GM12878 (cell line): Measurements from ENCODE around the gene MYBBP1A. TPM values are rescaled to one million over a fixed set of nuclear protein-coding genes. Genes with fewer than 3 reads are reported as not detected.
A peak's percentile ranks its signal among the peaks of the same experiment; 100 is the strongest.

ENCODE experiments used
- ATAC-seq: fragments of 200-7000 bp; cut with Tn5 transposase; 3 replicates; pipeline ENCODE4 v1.9.1; 2020; ENCODE audit warnings: mild to moderate bottlenecking, moderate library complexity
- BruUV-seq: library from RNA; stranded (reverse); fragments of 400-500 nt; replicated peaks from 2 replicates; lab custom pipeline; 2021; lab: Mats Ljungman, UMichigan
- CTCF ChIA-PET: fragments of 300-600 bp; sonication (Branson Sonifier 250); formaldehyde crosslinking; extraction: SDS; loops from one replicate; lab custom pipeline; 2021; ENCODE audit warnings: inconsistent platforms; lab: Yijun Ruan, JAX
- POLR2A ChIA-PET: fragments of 350-600 bp; formaldehyde crosslinking; extraction: SDS; loops from one replicate; lab custom pipeline; 2021; ENCODE audit warnings: inconsistent platforms; lab: Charles Lee
- RAD21 ChIA-PET: fragments of 300-600 bp; sonication (Branson Sonifier 250); formaldehyde crosslinking; loops from one replicate; lab custom pipeline; 2023; ENCODE audit warnings: antibody characterized with exemption; ENCODE audit not compliant: unreplicated experiment; lab: Charles Lee
- SMC1A ChIA-PET: fragments of 300-600 bp; sonication (Branson Sonifier 250); formaldehyde crosslinking; loops from one replicate; lab custom pipeline; 2023; ENCODE audit not compliant: unreplicated experiment, uncharacterized antibody; lab: Charles Lee
- DNase-seq: peaks from one replicate; pipeline ENCODE4 v3.0.0-alpha.2; 2011; ENCODE audit warnings: low read depth, low spot score
- FAIRE-seq: peaks from 3 replicates; lab custom pipeline; 2011; peaks lifted over from hg19 to GRCh38; lab: Jason Lieb, UNC
- H2AFZ ChIP-seq: 2 replicates; pipeline ENCODE4 v1.6.0; 2011; ENCODE audit warnings: low read depth, low read length, control low read depth; ENCODE audit not compliant: control insufficient read depth
- H3K27ac ChIP-seq: 2 replicates; pipeline ENCODE4 v1.5.1; 2011; ENCODE audit warnings: control low read depth; ENCODE audit not compliant: control insufficient read depth, insufficient read depth
- H3K27me3 ChIP-seq, 2 experiments: replicated peaks in 1 of 2; 2 replicates each; pipeline versions ENCODE4 v1.6.0 to v1.6.1; 2011; ENCODE audit warnings: low read length in 1 of 2; ENCODE audit not compliant: control insufficient read depth in 2 of 2, insufficient read depth in 2 of 2
- H3K36me3 ChIP-seq, 2 experiments: 2 replicates each; pipeline ENCODE4 v1.5.1; 2011; ENCODE audit warnings: low read length in 1 of 2; ENCODE audit not compliant: control insufficient read depth in 2 of 2, insufficient read depth in 2 of 2
- H3K4me1 ChIP-seq: 2 replicates; pipeline ENCODE4 v1.6.1; 2011; ENCODE audit warnings: mild to moderate bottlenecking, low read length, moderate library complexity, mixed read lengths; ENCODE audit not compliant: control insufficient read depth, insufficient read depth
- H3K4me2 ChIP-seq: 2 replicates; pipeline ENCODE4 v1.6.0; 2011; ENCODE audit warnings: control low read depth; ENCODE audit not compliant: control insufficient read depth, insufficient read depth
- H3K4me3 ChIP-seq: fragments of 200-600 bp; sonication (generic); 2 replicates; pipeline ENCODE4 v1.5.1; 2016
- H3K79me2 ChIP-seq: 2 replicates; pipeline ENCODE4 v1.6.0; 2011; ENCODE audit warnings: low read length; ENCODE audit not compliant: control insufficient read depth, insufficient read depth
- H3K9ac ChIP-seq: 2 replicates; pipeline ENCODE4 v1.8.0; 2011; ENCODE audit warnings: low read length, control low read depth, mixed read lengths; ENCODE audit not compliant: control insufficient read depth, insufficient read depth
- H3K9me3 ChIP-seq: replicated peaks from 3 replicates; pipeline ENCODE4 v1.5.1; 2011; ENCODE audit warnings: mild to moderate bottlenecking, low read length; ENCODE audit not compliant: control insufficient read depth, insufficient read depth
- H4K20me1 ChIP-seq: 2 replicates; pipeline ENCODE4 v1.6.0; 2011; ENCODE audit not compliant: control insufficient read depth, insufficient read depth
- BHLHE40 ChIP-seq, 2 experiments: fragments of 450-650 bp in 1 of 2; IDR thresholded peaks; 2 replicates each; pipeline ENCODE4 v1.6.1; 2011 to 2017; ENCODE audit warnings: low read depth in 2 of 2, borderline replicate concordance in 1 of 2, improper control_type of control experiment in 1 of 2, low read length in 1 of 2, mild to moderate bottlenecking in 1 of 2
- CHD4 ChIP-seq: fragments of 200-600 bp; sonication (generic); IDR thresholded peaks from 2 replicates; pipeline ENCODE4 v1.6.1; 2016; ENCODE audit warnings: mild to moderate bottlenecking
- CREB1 ChIP-seq: IDR thresholded peaks from 2 replicates; pipeline ENCODE4 v1.6.1; 2012; ENCODE audit warnings: low read depth, mild to moderate bottlenecking, inconsistent platforms
- EED ChIP-seq: sonication (generic); IDR thresholded peaks from 2 replicates; pipeline ENCODE4 v1.6.1; 2016; ENCODE audit warnings: antibody characterized with exemption, low read depth
- EGR1 ChIP-seq, 2 experiments: IDR thresholded peaks; 1 replicate in 1 of 2; 2 replicates in 1 of 2; pipeline ENCODE4 v1.6.1; 2011 to 2012; ENCODE audit warnings: low read depth in 2 of 2, low read length in 2 of 2, borderline replicate concordance in 1 of 2, mild to moderate bottlenecking in 1 of 2, moderate library complexity in 1 of 2
- FOS ChIP-seq: IDR thresholded peaks from 3 replicates; pipeline ENCODE4 v1.6.1; 2011; ENCODE audit warnings: borderline replicate concordance; ENCODE audit not compliant: insufficient read length; ENCODE audit errors: extremely low read depth
- MEF2B ChIP-seq: fragments of 450-650 bp; IDR thresholded peaks from 2 replicates; pipeline ENCODE4 v1.6.1; 2018; ENCODE audit warnings: mild to moderate bottlenecking, moderate library complexity; ENCODE audit not compliant: partially characterized antibody, poor library complexity, severe bottlenecking
- NKRF ChIP-seq: fragments of 450-650 bp; conservative IDR thresholded peaks from 2 replicates; pipeline ENCODE4 v1.6.1; 2017; ENCODE audit warnings: mild to moderate bottlenecking, moderate library complexity
- RBBP5 ChIP-seq: fragments of 200-600 bp; sonication (generic); conservative IDR thresholded peaks from 2 replicates; pipeline ENCODE4 v1.6.1; 2016
- RCOR1 ChIP-seq: conservative IDR thresholded peaks from 2 replicates; pipeline ENCODE4 v1.6.1; 2012; ENCODE audit warnings: low read depth, low read length, improper control_type of control experiment
- RUNX3 ChIP-seq: IDR thresholded peaks from 2 replicates; pipeline ENCODE4 v1.6.1; 2012; ENCODE audit warnings: low read length, inconsistent platforms
- SMAD5 ChIP-seq: IDR thresholded peaks from 2 replicates; pipeline ENCODE4 v1.6.1; 2016; ENCODE audit warnings: antibody characterized with exemption, low read depth
- SUPT20H ChIP-seq: IDR thresholded peaks from 2 replicates; pipeline ENCODE4 v1.6.1; 2011; ENCODE audit warnings: low read depth, mild to moderate bottlenecking, low read length, moderate library complexity, borderline replicate concordance; ENCODE audit not compliant: control insufficient read depth
- TARDBP ChIP-seq: IDR thresholded peaks from 2 replicates; pipeline ENCODE4 v1.6.1; 2016; ENCODE audit warnings: borderline replicate concordance
- TCF12 ChIP-seq: IDR thresholded peaks from 2 replicates; pipeline ENCODE4 v1.6.1; 2011; ENCODE audit warnings: low read depth, mild to moderate bottlenecking, low read length
- WGBS: methylation state at CpG from one replicate; pipeline ENCODE4 v1.1.6; 2016; ENCODE audit warnings: low lambda C conversion rate; ENCODE audit not compliant: insufficient replicate concordance, insufficient coverage; ENCODE audit errors: missing lambda C conversion rate; 5-methylcytosine and 5-hydroxymethylcytosine counted together
- in situ Hi-C: fragments of 300-500 bp; cut with MboI; formaldehyde crosslinking; loops from 9 replicates; pipeline ENCODE4 v1.14.3; 2018; ENCODE audit warnings: mixed read lengths
- intact Hi-C: fragments of 100-400 bp; cut with micrococcal nuclease; formaldehyde crosslinking; loops from one replicate; pipeline ENCODE4 v1.14.2; 2022; ENCODE audit not compliant: unreplicated experiment
- polyA plus RNA-seq, 11 experiments: library from polyadenylated mRNA; depleted of rRNA in 4 of 11; unstranded in 6 of 11; stranded (reverse) in 5 of 11; fragments of >200 nt; fragmentation: Nextera tagmentation in 4 of 11; fragmentation: Illumina TruSeq in 1 of 11; extraction: Ambion mirVana in 4 of 11; extraction: Trizol in 1 of 11; gene quantifications; 1 replicate in 1 of 11; 2 replicates in 10 of 11; pipeline versions ENCODE4 v1.2.1 to v1.2.3, GENCODE V29; 2011 to 2016; ENCODE audit warnings: inconsistent platforms in 2 of 11, missing spikeins in 2 of 11, low read depth in 1 of 11
- total RNA-seq, 4 experiments: library from RNA; depleted of rRNA in 3 of 4; stranded (reverse); fragments of >200 nt in 3 of 4; fragmentation: Illumina TruSeq in 1 of 4; extraction: Trizol in 1 of 4; gene quantifications; 2 replicates each; pipeline versions ENCODE4 v1.2.1 to v1.2.3, GENCODE V29; 2013 to 2021
- TF ChIP-seq, protein P1 (sequence below): fragments of 450-650 bp; IDR thresholded peaks from 2 replicates; pipeline ENCODE4 v1.6.1; 2016; ENCODE audit warnings: mild to moderate bottlenecking
- TF ChIP-seq, protein P2 (sequence below): fragments of 450-650 bp; IDR thresholded peaks from 2 replicates; pipeline ENCODE4 v1.6.1; 2017; ENCODE audit warnings: borderline replicate concordance

The MYBBP1A gene
- total and polyA plus RNA-seq, 10 of the 15 experiments (the other 5 are each of a cell fraction or from before 2014, with no cell fraction given), result 2.5 to 121 (median 71.6) TPM

DNA sequence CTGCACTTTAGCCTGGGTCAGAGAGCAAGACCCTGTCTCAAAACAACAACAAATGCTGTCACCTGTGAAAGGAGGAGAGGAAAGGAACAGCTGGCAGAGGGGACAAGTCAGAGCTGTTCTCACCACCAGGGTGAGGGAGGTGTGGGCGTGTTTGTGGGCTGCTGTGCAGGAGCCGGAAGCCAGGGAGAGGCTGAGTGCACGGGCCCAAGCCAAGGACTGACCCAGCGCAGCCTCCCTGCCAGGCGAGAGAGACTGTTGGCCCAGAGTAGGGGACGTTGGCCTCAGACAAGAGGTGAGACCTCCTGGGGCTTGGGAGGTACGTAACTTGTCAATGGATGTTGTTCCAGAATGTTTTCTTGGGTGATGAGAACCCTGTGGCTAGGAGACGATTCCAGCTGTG is 45.8 kb downstream of the MYBBP1A start:
- ChIA-PET POLR2A (interaction anchor here (1.2 kb wide), 1 partner anchor 10 kb away, joined by 4 read pairs; no protein-coding TSS in a partner anchor), RAD21 (interaction anchor here (0.6 to 1.5 kb wide), 2 partner anchors 89 to 721 kb away, joined by 3 read pairs; no protein-coding TSS in a partner anchor), CTCF (interaction anchor here (1.4 to 2.0 kb wide), 3 partner anchors 16 to 57 kb away, joined by 3 to 7 read pairs (median 3); no protein-coding TSS in a partner anchor), SMC1A (interaction anchor here (0.8 to 1.2 kb wide), 2 partner anchors 9 to 14 kb away, joined by 3 read pairs; no protein-coding TSS in a partner anchor)
- Histone ChIP-seq H3K36me3 (no peaks in the 10 kb centered on the region), H3K4me3 (no peak overlapping the region), H4K20me1 (no peaks in the 10 kb centered on the region), H3K27ac (no peak overlapping the region), H3K4me2 (peak overlapping the region; percentile 1; the same call in 1 of the 2 replicates), H3K9ac (no peak overlapping the region), H3K9me3 (no peaks in the 10 kb centered on the region), H3K27me3 (no peaks in the 10 kb centered on the region), H3K4me1 (peaks cover 6% of the 10 kb centered on the region; the same call in 1 of the 2 replicates), H2AFZ (no peak overlapping the region), H3K79me2 (no peaks in the 10 kb centered on the region)
- intact Hi-C loops, result no loop called here
- in situ Hi-C loops, result no loop called here
- ATAC-seq (peak; percentile 90), DNase-seq (peak; percentile 4), FAIRE-seq (peak; percentile 81)
- BruUV-seq, result no TSS peak
- 28% methylated on average over 8 of the region's 8 CpGs for WGBS
- TF ChIP-seq RCOR1 (no peak), CREB1 (no peak), SUPT20H (no peak), BHLHE40 (IDR thresholded peaks at IDR 0.05; ENCODE audit: borderline replicate concordance in 1 of 2, low read depth in 2 of 2, low read length in 1 of 2) (peak in 1 of 2 experiments; percentile 49; a peak in 1 of 4 replicates), FOS (no peak), RUNX3 (peak; percentile 40; the same call in 1 of the 2 replicates), NKRF (no peak), TARDBP (no peak), RBBP5 (no peak), MEF2B (no peak), CHD4 (no peak), TCF12 (0 out of 2 replicates have a peak, but pooled peaks have one; percentile 15), EGR1 (IDR thresholded peaks at IDR 0.05; ENCODE audit: borderline replicate concordance in 1 of 2, low read depth in 2 of 2, low read length in 2 of 2) (0 out of 3 replicates have a peak, but pooled peaks of 1 of the 2 experiments have one; percentile 24), SMAD5 (no peak), EED (no peak)
- TF ChIP-seq, protein P1, sequence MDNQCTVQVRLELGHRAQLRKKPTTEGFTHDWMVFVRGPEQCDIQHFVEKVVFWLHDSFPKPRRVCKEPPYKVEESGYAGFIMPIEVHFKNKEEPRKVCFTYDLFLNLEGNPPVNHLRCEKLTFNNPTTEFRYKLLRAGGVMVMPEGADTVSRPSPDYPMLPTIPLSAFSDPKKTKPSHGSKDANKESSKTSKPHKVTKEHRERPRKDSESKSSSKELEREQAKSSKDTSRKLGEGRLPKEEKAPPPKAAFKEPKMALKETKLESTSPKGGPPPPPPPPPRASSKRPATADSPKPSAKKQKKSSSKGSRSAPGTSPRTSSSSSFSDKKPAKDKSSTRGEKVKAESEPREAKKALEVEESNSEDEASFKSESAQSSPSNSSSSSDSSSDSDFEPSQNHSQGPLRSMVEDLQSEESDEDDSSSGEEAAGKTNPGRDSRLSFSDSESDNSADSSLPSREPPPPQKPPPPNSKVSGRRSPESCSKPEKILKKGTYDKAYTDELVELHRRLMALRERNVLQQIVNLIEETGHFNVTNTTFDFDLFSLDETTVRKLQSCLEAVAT, result no peak
- TF ChIP-seq, protein P2, sequence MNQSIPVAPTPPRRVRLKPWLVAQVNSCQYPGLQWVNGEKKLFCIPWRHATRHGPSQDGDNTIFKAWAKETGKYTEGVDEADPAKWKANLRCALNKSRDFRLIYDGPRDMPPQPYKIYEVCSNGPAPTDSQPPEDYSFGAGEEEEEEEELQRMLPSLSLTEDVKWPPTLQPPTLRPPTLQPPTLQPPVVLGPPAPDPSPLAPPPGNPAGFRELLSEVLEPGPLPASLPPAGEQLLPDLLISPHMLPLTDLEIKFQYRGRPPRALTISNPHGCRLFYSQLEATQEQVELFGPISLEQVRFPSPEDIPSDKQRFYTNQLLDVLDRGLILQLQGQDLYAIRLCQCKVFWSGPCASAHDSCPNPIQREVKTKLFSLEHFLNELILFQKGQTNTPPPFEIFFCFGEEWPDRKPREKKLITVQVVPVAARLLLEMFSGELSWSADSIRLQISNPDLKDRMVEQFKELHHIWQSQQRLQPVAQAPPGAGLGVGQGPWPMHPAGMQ, result no peak
